ENCODE data around the gene SEH1L.

GRCh38 chr18:13022644-13023043 lies 74.8 kb downstream of the SEH1L start:
- TF ChIP-seq POLR2AphosphoS5 (IDR thresholded peaks at IDR 0.05) (no peak), CTCF (IDR thresholded peaks at IDR 0.05; ENCODE audit: poor library complexity, severe bottlenecking) (no peak), MXI1 (conservative IDR thresholded peaks at IDR 0.05; ENCODE audit: poor library complexity, severe bottlenecking) (no peak), SMC3 (conservative IDR thresholded peaks at IDR 0.05; ENCODE audit: poor library complexity) (no peak), RAD21 (conservative IDR thresholded peaks at IDR 0.05) (no peak)

Measured in neural cell (in vitro differentiated cells).